HUDEP-2 (cell line): ENCODE results near the gene S100A12.

ENCODE experiments used
- DNase-seq, 76 experiments: peaks; one replicate each; lab custom pipeline; 2025; ENCODE audit not compliant: unreplicated experiment in 76 of 76; lab: John Stamatoyannopoulos, UW

S100A12 gene

GRCh38 chr1:153339802-153340201 is 35.6 kb downstream of the S100A12 start:
- no peak for DNase-seq

- DNase-seq = no peak
Measured at GRCh38 chr1:153337980-153338853, 37.2 kb downstream of the S100A12 start.

- DNase-seq = no peak
Measured at GRCh38 chr1:153336650-153337049, 38.8 kb downstream of the S100A12 start.

- DNase-seq = no peak
Measured at GRCh38 chr1:153333902-153334301, 41.5 kb downstream of the S100A12 start.

GRCh38 chr1:153324912-153325311 is 50.5 kb downstream of the S100A12 start:
- no peak for DNase-seq
